HG02970 (cell line): Measurements from ENCODE around the gene ASZ1.
A peak's percentile ranks its signal among the peaks of the same experiment; 100 is the strongest.

ENCODE experiments used
- ATAC-seq: cut with Tn5 transposase; IDR thresholded peaks from one replicate; pipeline ENCODE4 v1.9.1; 2021; ENCODE audit warnings: mild to moderate bottlenecking, moderate library complexity, moderate number of reproducible peaks; ENCODE audit not compliant: unreplicated experiment, low FRiP score

Gene ASZ1

DNA sequence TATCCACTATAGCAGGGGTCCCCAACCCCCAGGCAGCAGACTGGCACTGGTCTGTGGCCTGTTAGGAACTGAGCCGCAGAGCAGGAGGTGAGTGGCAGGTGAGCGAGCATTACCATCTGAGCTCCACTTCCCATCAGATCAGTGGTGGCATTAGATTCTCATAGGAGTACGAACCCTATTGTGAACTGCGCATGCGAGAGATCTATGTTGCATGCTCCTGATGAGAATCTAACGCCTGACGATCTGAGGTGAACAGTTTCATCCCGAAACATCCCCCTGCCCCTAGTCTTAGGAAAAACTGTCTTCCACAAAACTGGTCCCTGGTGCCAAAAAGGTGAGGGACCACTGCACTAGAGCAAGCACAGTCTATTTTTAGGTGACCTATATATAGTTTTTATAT is 23.6 kb downstream of the ASZ1 start:
- no peak for ATAC-seq

DNA sequence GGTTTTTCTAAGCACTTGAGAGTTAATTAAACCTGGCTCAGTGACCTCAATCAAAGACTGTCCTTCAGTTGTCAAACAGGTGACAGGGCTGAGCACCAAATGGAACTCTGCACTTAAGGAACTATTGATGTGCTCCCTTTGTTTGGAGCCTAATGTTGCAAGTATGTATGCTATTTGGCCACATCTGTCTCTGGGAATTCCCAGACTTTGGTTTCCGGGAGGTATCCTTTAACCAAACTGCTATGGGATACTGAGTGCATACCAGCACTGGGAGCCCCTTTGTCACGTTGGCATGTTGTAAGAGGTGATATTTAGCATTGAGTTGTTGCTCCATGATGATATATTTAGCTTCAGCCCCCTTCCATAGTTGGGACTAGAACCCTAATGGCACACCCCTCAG is 25.2 kb downstream of the ASZ1 start:
- ATAC-seq = no peak

DNA sequence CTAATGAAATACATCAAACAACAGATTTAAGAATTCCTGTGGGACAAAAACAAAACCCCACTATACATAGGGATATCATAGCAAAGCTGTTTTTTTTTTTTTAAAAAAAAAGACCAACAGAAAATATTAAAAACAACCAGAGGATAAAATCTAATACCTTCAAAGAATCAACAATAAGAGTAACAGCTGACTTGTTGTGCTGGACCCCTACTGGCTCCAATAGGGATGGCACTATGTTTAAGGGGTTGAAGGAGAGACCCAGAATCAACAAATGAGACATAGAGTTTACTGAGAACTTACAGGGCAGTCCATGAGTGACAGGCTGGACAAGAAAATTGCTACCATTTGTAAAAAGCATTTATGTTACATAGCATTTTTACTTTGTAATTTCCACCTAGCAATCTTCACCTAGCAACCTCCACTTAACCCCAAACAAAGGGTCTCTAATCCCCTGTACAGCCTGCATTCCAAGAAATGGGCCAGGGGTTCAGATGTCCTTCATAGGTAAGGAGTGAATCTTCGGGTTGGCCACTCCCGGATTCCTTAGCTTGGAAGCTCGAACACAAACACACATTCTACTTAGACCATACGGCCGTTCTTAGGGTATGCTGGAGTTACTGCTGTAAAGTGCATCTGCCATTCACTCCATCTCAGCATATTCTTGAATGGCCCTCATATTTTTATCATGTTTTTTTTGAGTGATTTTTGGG is 25.8 kb downstream of the ASZ1 start:
- ATAC-seq = no peak

DNA sequence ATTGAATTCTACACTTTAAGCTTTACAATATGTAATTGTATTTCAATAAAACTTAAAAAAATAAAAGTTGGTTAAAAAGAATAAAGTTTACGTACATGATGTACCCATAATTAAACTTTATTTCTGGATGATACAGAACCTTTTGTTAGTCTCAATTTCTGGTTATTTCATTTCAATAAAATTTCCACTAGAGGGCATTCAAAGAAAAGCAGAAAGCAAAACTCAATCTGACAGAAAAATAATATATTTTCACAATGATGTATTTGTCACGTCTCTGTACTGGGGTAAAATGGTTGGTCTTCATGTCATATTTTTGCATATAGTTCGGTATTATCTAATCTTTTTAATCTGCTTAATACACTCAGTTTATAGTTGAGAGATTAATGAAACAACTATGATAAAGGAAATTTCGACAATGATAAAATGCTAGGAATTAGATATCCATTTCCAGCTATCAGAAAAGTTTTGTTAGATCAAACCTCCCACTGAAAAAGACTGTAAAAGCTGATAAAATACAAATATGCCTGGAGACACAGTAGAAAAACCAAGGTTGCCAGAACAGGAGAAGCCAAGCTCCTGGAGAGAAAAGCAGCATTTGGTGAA is 27.4 kb downstream of the ASZ1 start:
- ATAC-seq = no peak

DNA sequence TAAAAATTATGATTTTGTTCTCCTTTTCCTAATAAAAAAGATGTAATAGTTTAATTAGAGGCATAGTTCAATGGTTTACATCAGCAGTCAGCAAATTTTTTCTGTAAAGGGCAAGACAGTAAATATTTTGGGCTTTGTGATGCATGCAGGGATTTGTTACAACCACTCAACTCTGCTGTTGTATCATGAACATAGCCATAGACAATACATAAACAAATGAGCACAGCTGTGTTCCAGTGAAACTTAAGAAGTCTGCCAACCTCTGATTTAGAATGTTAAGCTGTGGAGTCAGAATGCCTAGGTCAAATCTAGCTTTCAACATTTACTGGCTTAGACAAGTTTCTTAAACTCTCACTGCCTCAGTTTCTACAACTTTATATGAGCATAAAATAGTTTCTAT is 31.6 kb downstream of the ASZ1 start:
- ATAC-seq = no peak

DNA sequence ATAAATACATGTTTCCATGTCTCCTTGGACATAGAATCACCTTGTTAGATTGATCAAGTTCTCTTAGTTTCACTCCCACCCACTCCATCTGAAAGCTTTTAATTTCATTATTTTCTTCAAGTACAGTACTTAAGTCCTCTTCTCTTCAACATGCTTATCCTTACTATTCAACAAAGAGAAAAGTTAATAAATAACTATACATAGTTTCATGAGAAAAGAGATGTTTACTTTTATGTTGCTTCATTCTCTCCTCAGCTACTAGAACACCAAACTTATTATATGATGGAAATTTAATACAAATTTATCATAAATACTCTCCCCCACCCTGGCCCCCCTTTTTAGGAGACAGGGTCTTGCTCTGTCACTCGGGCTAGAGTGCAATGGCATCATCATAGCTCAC is 33.5 kb downstream of the ASZ1 start:
- no peak for ATAC-seq

DNA sequence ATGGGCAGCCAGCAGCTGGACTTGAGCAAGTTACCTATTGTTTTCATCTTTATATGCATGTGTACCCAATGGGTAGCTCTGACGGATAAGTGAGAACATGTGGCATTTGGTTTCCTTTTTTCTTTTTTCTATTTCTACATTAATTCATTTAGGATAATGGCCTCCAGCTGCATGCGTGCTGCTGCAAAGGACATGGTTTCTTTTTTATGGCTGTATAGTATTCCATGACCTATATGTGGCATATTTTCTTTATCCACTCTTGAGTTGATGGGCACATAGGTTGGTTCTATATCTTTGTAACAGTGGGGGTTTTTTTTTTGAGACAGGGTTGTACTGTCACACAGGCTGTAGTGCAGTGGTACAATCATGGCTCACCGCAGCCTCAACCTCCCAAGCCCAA is 37.4 kb downstream of the ASZ1 start:
- no peak for ATAC-seq

DNA sequence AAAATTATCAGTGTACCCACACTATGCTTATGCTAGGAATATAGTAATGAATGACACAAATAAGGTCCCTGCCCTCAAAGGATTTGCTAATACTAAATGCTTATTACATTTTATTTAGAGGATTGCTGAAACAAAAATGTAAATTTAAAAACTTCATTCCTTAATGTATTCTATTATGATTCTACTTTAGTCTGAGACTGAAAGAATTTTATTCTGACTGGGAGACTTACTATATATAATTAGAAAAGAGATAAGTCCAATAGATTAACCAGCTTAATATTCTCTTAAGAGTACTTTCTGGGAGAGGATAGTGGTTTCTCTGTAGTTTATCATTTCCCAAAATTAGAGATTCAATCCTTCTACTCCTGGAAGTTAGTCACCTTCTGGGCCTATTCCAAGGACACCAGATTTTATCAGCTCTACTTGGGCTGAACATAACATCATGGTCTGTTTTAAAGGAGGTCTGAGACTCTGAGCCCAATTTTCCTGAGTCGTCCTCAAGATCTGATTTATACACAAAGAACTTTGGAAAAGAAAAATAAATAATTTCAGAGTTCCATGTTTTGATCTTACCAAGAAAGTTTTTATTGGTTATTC is 41.1 kb downstream of the ASZ1 start:
- no peak for ATAC-seq

DNA sequence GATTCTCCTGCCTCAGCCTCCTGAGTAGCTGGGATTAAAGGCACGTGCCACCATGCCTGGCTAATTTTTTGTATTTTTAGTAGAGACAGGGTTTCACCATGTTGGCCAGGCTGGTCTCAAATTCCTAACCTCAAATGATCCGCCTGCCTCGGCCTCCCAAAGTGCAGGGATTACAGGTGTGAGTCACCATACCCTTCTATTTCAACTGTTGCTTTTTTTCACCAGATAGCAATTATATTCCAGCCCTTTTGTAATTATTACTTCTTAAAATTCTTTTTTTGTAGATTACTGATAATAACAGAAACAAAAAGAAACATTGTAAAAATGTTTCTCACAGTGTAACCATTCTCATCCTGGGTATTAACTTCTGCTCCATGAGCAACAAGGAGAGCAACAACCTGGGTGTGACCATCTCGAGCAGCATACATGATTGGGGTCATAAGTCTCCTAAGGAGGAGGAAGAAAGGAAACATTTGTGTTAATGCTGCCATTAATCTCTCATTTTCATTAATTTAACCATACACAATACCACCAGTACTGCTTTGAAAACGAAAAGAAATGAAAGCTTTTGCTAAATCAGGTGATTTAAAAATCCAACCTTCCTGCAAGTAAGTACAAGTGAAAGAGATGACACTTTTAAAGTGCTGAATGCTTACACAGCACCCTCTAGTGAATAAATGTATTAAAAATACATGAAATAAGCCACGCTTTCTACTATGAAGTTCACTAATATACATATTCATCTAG is 41.8 kb downstream of the ASZ1 start:
- ATAC-seq = peak; percentile 53

DNA sequence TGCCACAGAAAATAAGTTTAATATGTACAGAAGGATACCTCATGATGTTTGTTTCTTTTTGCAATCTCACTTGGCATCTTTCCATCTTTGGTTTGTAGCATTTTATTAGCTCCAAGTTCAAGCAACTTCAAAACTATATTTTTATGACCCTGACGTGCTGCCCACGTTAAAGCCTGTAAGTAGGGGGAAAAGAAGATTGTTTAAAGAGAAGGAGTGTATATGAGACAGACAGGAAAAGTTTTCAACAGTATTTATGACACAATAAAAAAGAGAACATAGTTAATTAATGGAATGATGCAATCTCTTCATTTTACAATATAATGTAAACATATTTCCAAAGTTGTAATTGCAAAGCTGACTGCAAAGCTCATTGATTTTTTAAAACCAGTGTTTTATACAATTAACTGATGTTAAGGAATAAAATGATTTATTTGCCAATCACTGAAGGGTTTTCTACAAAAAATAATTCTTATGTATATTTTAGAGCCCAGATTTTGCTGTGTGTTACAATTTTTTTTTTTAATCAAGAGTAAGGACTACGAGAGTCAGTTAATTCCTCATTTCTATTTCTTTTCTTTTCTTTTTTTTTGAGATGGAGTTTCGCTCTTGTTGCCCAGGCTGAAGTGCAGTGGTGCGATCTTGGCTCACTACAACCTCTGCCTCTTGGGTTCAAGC is 42.5 kb downstream of the ASZ1 start:
- no peak for ATAC-seq

DNA sequence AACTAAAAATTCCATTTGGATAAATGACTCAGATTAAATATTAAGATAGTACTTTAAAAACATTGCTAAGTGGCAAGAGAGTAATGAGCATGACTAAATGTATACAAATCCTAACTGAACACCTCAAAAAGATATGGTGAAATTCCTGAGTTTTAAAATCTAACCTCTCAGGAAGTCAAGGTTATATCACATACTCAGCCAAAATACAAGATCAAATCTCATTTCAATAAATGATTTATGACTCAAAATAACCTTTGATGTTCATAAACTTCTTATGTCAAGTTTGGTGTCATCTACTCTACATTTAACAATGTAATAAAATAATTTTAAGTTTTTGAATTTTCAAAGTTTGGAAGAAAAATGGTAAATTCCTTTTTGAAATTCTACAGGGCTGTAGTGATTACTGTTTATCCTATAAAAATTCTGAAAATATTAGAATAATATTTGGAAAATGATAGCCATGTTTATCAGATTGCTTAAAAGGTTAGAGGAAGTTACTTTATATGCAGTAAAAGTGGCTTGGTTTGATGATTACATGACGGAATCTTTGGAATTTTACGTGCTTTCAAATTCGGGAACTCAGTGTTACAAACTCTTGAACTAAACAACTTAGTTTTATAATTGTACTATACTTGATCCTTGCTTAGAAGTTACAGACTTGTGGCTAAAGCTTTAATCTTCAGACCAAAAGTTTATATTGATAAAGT is 43.7 kb downstream of the ASZ1 start:
- no peak for ATAC-seq

DNA sequence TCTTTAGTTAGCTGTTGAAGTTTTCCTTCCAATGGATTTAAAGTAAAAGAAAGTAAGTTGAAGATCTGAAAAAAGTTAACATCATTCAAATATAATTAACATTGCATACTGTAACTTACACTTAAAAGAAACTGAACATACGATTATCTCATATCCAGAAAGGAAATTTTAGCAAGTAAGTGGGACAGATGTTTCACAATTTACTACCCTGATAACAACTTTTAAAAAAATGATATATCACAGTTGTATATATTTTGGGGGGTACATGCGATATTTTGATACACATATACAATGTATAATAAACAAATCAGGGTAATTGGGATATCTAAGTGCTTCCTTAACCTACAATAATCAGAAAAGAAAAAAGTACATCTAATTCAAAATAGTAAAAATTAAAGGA is 44.2 kb downstream of the ASZ1 start:
- ATAC-seq = no peak

DNA sequence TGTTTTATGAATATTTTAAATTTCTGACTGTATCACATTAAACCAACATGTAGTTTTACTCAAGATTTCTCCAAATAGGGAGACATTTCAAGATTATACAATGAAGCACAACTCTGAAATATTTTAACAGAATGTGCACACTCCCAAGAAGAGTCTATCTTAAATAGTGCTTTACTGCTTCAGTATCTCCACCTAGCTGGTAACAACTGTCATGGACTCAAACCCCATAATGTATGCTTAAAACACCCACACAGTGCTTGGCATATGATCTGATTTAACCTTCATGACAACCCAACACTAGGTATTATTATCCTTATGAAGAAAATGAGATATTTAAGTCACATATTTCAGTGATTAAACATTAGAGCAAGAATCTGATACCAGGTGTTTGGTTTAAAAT is 45.9 kb downstream of the ASZ1 start:
- no peak for ATAC-seq

DNA sequence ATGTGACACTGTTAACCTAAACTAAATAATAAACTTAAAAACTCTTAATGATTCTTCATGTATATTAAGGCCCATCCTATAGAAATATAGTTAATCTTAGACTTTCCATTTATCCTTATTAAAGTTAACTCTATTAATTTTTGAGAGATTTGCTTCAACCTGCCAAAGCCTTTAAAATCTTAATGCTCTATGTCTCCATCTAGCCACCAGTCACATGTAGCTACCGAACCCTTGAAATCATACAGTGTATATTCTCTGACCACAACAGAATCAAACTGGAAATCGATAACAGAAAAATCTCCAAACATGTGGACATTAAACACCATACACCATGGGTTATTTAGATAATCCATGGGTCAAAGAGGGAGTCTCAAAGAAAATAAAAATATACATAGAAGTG is 51.9 kb downstream of the ASZ1 start:
- no peak for ATAC-seq

DNA sequence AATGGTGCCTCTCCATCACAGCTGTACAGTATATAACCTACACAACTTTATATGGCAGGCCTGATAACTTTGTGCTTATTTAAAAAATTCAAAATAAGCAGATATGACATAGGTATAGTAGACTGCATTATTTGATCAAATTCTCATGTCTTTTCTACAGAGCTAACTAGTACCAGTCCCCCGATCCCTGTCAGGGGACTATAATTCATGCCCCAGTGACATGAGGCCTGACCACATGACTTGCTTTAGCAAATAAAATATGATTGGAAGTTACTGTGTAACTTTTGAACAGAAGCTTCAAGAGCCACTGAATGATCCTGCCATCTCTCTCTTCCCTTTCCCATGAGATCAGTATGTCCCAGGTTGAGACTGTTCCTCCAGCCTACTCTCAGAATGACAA is 55.2 kb downstream of the ASZ1 start:
- ATAC-seq = no peak

DNA sequence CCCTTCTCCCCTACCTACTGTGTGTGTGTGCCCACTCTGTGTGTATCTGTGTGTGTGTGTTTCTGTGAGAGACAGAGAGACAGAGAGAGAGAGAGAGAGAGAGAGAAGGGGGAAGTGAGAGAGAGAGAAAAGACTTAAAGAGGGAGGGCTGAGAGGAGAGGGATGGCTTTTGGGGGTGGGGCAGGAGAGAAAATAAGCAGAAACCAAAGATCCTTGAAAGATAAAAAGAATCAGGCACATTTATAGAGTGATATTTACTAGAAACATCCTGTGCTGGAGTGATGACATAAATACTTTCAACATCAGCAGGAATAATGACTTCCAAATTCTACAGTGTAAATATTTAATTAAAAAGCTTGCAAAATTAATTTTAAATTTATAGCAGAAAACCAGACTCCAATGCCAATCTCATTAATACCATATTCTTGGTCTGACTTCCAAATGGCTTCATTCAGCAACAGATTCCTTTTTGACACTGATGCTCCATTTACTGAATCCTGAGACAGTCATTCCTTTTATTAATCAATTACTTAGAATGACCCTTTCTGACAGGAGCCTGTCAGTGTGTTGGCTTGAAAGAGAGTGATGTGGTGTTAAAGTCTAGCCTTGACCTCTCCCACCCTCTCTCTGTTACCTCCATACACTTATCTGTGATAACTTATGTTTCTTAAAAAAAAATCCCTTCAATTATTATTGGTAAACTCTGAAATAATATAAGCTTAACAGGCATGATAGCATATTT is 62.8 kb downstream of the ASZ1 start:
- ATAC-seq = no peak

DNA sequence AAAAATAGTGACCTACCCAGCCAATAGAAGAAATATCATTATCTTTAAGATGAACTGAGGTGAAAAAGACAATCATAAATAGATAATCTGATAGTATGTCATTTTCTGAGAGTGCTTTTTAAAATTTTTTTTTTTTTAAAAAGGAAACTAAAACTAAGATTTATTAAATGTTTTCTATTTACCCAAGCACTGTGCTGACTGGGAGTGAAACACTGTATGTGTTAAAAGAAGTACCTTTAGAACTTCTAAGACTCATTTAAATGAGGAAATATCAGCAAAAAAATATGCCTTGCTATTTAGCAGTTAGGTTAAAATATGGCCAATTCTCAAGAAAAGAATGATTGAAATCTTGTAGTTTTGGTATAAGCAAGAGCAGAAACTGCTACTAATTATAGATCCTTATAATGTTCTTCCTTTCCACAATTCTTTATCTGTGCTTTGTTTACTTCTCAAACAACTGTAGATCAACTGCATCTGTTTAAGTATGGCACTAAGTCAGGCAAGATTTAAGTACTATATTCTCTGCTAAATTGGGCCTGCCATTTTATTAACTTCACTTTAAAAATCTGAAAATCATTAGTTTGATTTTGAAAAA is 64.9 kb downstream of the ASZ1 start:
- ATAC-seq = no peak

DNA sequence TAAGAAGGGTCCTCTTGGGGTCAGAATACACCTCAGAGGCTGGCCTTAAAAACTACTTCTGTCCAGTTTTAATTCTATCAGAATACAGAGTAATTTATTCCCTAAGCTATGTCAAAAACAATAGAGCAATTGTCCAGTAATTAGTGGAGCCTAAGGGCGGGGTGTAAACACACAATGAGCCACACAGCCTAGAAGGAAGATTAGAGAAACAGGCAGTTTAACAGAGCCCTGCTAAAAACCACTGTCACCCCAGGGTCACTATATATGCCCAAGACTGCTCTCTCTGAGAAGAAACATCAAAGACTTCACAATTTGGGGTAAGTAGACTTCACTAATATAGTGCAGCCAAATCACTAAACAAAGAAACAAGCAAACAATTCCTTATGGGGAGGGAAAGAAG is 77.3 kb downstream of the ASZ1 start:
- ATAC-seq = no peak

DNA sequence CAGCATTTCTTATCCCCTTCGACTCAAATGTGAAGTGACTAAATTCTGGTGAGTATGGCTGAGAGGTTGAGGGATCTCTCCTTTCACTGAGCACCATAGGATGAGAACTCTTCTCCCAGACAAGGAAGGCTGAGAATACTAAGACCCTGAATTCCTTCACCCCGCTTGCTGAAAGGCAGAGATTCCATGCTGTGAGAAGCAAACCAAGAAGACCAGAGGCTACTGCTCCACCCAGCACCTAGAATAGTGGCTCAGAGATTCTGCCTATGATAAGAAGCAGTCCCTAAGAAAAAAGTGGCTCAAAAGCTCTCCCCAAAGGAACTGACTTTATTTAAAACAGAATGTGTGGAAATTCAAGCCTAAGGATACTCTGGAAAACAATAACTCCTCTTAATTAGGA is 77.7 kb downstream of the ASZ1 start:
- no peak for ATAC-seq
